Heart left ventricle (tissue), 16 donors: ENCODE data around the gene CDCA4. TPM values are rescaled to one million over a fixed set of nuclear protein-coding genes. Genes with fewer than 3 reads are reported as not detected.
A peak's percentile ranks its signal among the peaks of the same experiment; 100 is the strongest.
"Not testable (repeated sequence)": the region's sequence is repeated elsewhere in the genome, so short reads cannot be mapped to it uniquely, and the experiment has no call there.

ENCODE experiments used
- ATAC-seq, 4 donors: fragments of 200-7000 bp; cut with Tn5 transposase; one replicate each; pipeline ENCODE4 v1.9.1; 2020 to 2022; ENCODE audit warnings: moderate library complexity in 4 of 4, mild to moderate bottlenecking in 3 of 4, moderate number of reproducible peaks in 1 of 4
- DNase-seq, 5 donors: peaks; one replicate each; pipeline ENCODE4 v3.0.0-alpha.2; 2020
- H3K27ac ChIP-seq, 12 donors: fragments of 200-600 bp; sonication (generic) in 4 of 12; one replicate each; pipeline versions ENCODE4 v1.5.0 to v1.8.0; 2016 to 2022; ENCODE audit warnings: mild to moderate bottlenecking in 2 of 12
- H3K27me3 ChIP-seq, 9 donors: fragments of 200-600 bp; sonication (generic) in 2 of 9; one replicate each; pipeline versions ENCODE4 v1.5.1 to v1.8.0; 2016 to 2022; ENCODE audit warnings: mild to moderate bottlenecking in 3 of 9
- H3K36me3 ChIP-seq, 9 donors: fragments of 200-600 bp; sonication (generic) in 2 of 9; one replicate each; pipeline versions ENCODE4 v1.5.0 to v1.8.0; 2018 to 2022; ENCODE audit warnings: mild to moderate bottlenecking in 2 of 9
- H3K4me1 ChIP-seq, 12 donors: fragments of 200-600 bp; sonication (generic) in 4 of 12; one replicate each; pipeline versions ENCODE4 v1.5.0 to v1.8.0; 2016 to 2022; ENCODE audit warnings: mild to moderate bottlenecking in 3 of 12
- H3K4me3 ChIP-seq, 12 donors: fragments of 200-600 bp; sonication (generic) in 4 of 12; one replicate each; pipeline versions ENCODE4 v1.5.0 to v1.8.0; 2017 to 2022; ENCODE audit warnings: mild to moderate bottlenecking in 9 of 12, moderate library complexity in 4 of 12
- H3K9me3 ChIP-seq, 12 donors: fragments of 200-600 bp; sonication (generic) in 4 of 12; one replicate each; pipeline versions ENCODE4 v1.5.0 to v1.8.0; 2016 to 2022; ENCODE audit warnings: mild to moderate bottlenecking in 1 of 12
- CTCF ChIP-seq, 12 donors: fragments of 200-600 bp; sonication (generic) in 4 of 12; IDR thresholded peaks; one replicate each; pipeline versions ENCODE4 v1.5.0 to v1.8.0; 2018 to 2022; ENCODE audit warnings: antibody characterized with exemption in 12 of 12, mild to moderate bottlenecking in 5 of 12
- POLR2A ChIP-seq, 2 donors: fragments of 450-650 bp; IDR thresholded peaks; one replicate each; pipeline ENCODE4 v1.6.1; 2017; ENCODE audit warnings: antibody characterized with exemption in 2 of 2, mild to moderate bottlenecking in 2 of 2, moderate library complexity in 2 of 2
- WGBS, 4 donors: extraction: QIAGEN DNeasy Blood & Tissue Kit in 2 of 4; methylation state at CpG; one replicate each; pipeline versions ENCODE4 v1.1.5 to v1.1.7; 2013 to 2018; 5-methylcytosine and 5-hydroxymethylcytosine counted together
- intact Hi-C, 10 donors: fragments of 100-400 bp; cut with DNase I; formaldehyde crosslinking; loops; one replicate each; pipeline versions ENCODE4 v1.11.1 to v1.14.2; 2022
- polyA plus RNA-seq, 2 donors: library from polyadenylated mRNA; stranded (reverse); fragments of 200-250 nt; gene quantifications; one replicate each; pipeline ENCODE4 v1.2.3, GENCODE V29; 2013
- total RNA-seq, 9 donors: library from RNA; depleted of rRNA in 2 of 9; stranded (reverse); fragments of >200 nt in 2 of 9; fragmentation: NEBNext Ultra II Directional in 3 of 9; extraction: Animal tissue kit (Norgen Biotek cat#: 25700) in 3 of 9; gene quantifications; one replicate each; pipeline versions ENCODE4 v1.1.0 to v1.2.4, GENCODE V29; 2016 to 2023
- donor health status: ischemic (EF 13 %, LVEDD 7.1; RV severe dilation, severe dysfunction).
- donor health status: healthy with polysubstance abuse.
- donor health status: DM: no; HTN: yes; CAD: no.
- donor health status: DM: no; HTN: no; CAD: no.
- donor health status: ischemic (EF 25% LVEDD 6.9; RV normal size, moderate dysfunction).
- donor health status: ischemic (EF 25% LVEDD 5.7; RV mildly dilated, moderate dysfunction).
- donor health status: healthy.
- donor health status: DM: yes; HTN: yes; CAD: no.
- donor health status: ischemic (EF 35%, LVEDD 5.7; RV mildly dilated, moderate dysfunction).
- donor health status: nonischemic (EF 11% LVEDD 7.7; RV severe dilation, severe dysfunction).
- donor health status: DM: yes; HTN: yes; CAD: no.
- donor health status: PGD.
- donor health status: ischemic (EF 29% LVEDD 5.4; RV normal size, mild dysfunction).
- donor health status: nonischemic (EF 23%, LVEDD 6.1; RV moderate dilation, normal function).

The CDCA4 gene
- total and polyA plus RNA-seq, 11 donors, result 1.4 to 6.0 (median 2.4) TPM

- H3K27me3 ChIP-seq, result peaks cover 0 to 6% (median 0%) of the 10 kb centered on the region in 9 donors
- peaks cover 0 to 12% (median 0%) of the 10 kb centered on the region in 12 donors for H3K4me1 ChIP-seq
- DNase-seq (no peak), ATAC-seq (no peak)
- no peak overlapping the region for H3K4me3 ChIP-seq
- H3K36me3 ChIP-seq, result no peaks in the 10 kb centered on the region
- H3K9me3 ChIP-seq, result no peaks in the 10 kb centered on the region
- intact Hi-C loops, result loop anchor here in 6 of 10 donors (2.0 to 10.0 kb wide), 5 partner anchors 65 to 277 kb away; partner anchors contain the start of gene AHNAK2 (in 1 of the 6)
- TF ChIP-seq POLR2A (IDR thresholded peaks at IDR 0.05) (no peak), CTCF (IDR thresholded peaks at IDR 0.05) (no peak)
- no peak overlapping the region for H3K27ac ChIP-seq
- 75 to 85% (median 80%) methylated on average over 27 to 28 of the region's 28 CpGs for WGBS, 4 donors
These were observed 21.2 kb upstream of the CDCA4 start for GRCh38 chr14:105041841-105042765.

DNA sequence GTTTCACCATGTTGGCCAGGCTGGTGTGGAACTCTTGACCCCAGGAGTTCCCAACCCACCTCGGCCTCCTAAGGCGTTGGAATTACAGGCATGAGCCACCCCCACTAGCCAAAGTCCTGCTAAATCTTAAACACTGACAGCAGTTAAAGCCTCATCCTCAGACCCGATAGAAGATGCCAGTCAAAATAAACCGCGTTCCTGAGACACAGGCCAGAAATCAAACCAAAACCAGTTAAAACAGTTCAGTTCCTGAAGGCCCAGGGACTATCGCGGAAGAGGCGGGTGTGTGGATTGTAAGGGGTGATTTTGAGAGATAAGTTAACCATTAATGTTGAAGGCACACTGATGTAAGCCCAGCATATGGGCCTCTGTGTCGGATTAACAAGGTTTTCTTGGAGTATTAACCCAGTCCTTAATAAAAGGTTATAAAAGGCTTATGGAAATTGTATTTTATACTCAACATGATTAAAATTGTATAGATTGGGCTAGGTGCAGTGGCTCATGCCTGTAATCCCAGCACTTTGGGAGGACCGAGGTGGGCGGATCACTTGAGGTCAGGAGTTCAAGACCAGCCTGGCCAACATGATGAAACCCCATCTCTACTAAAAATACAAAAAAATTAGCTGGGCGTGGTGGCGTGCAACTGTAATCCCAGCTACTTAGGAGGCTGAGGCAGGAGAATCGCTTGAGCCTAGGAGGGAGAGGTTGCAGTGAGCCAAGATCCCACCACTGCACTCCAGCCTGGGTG lies 18.7 kb upstream of the CDCA4 start:
- Histone ChIP-seq H3K27ac (no peak overlapping the region), H3K4me1 (no peaks in the 10 kb centered on the region), H3K36me3 (no peaks in the 10 kb centered on the region), H3K4me3 (no peak overlapping the region), H3K9me3 (no peaks in the 10 kb centered on the region), H3K27me3 (peaks cover 0 to 4% (median 0%) of the 10 kb centered on the region in 9 donors)
- intact Hi-C loops, result loop anchor here in 5 of 10 donors (5.0 to 10.0 kb wide), 4 partner anchors 62 to 275 kb away; partner anchors contain the start of gene AHNAK2 (in 1 of the 5)
- TF ChIP-seq POLR2A (IDR thresholded peaks at IDR 0.05) (no peak), CTCF (IDR thresholded peaks at IDR 0.05) (no peak)
- WGBS, 4 donors, result 64 to 80% (median 75%) methylated on average over 11 to 14 of the region's 14 CpGs
- DNase-seq, result no peak
- ATAC-seq, result no peak

- H3K9me3 ChIP-seq, intact Hi-C loops, H3K4me3 ChIP-seq, H3K36me3 ChIP-seq, ATAC-seq, H3K27me3 ChIP-seq, H3K4me1 ChIP-seq, H3K27ac ChIP-seq, DNase-seq: not testable (repeated sequence)
- 81 to 93% (median 91%) methylated on average over 2 of the region's 2 CpGs for WGBS, 4 donors
These were observed 14.7 kb upstream of the CDCA4 start for GRCh38 chr14:105035616-105036015.

GRCh38 chr14:105034315-105035039 lies 13.6 kb upstream of the CDCA4 start:
- H3K4me1 ChIP-seq, result peaks cover 0 to 8% (median 0%) of the 10 kb centered on the region in 12 donors
- intact Hi-C loops, result no loop called here
- DNase-seq, result no peak

DNA sequence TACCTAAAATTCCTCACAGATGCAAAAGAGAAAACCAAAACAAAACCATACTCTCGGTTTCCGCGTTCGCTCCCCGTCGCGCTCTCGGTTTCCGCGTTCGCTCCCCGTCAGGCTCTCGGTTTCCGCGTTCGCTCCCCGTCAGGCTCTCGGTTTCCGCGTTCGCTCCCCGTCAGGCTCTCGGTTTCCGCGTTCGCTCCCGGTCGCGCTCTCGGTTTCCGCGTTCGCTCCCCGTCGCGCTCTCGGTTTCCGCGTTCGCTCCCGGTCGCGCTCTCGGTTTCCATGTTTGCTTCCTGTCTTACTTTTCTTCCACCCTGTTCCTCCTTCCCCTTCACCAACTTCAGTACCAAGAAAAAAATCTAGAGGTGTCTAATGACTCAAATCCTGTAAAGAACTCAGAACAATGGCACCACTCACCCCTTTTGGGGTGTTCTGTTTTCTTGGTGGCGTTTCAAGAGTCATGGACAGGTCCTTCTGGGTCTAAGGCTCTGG lies 12.6 kb upstream of the CDCA4 start:
- H3K27me3 ChIP-seq, DNase-seq, H3K9me3 ChIP-seq, H3K4me1 ChIP-seq, ATAC-seq, intact Hi-C loops, H3K36me3 ChIP-seq: not testable (repeated sequence)
- WGBS, 4 donors, result 15 to 49% (median 23%) methylated on average over 45 of the region's 45 CpGs
- Histone ChIP-seq H3K4me3 (peak overlapping the region in 11 of 12 donors; percentile 23 to 60 (median 47)), H3K27ac (peak overlapping the region in 5 of 12 donors; percentile 20 to 67 (median 49))

More at GRCh38 chr14:105034315-105035039, 13.6 kb upstream of the CDCA4 start:
- ATAC-seq, result no peak
- no peaks in the 10 kb centered on the region for H3K36me3 ChIP-seq
- TF ChIP-seq CTCF (IDR thresholded peaks at IDR 0.05) (no peak), POLR2A (IDR thresholded peaks at IDR 0.05) (no peak)
- no peaks in the 10 kb centered on the region for H3K9me3 ChIP-seq
- WGBS, 4 donors, result 80 to 83% (median 82%) methylated on average over 17 of the region's 17 CpGs
- peak overlapping the region in 1 of 12 donors; percentile 67 for H3K27ac ChIP-seq
- H3K4me3 ChIP-seq, result no peak overlapping the region
- H3K27me3 ChIP-seq, result peaks cover 0 to 10% (median 0%) of the 10 kb centered on the region in 9 donors

- DNase-seq, H3K36me3 ChIP-seq, intact Hi-C loops, H3K27me3 ChIP-seq, H3K9me3 ChIP-seq, H3K27ac ChIP-seq, H3K4me1 ChIP-seq, ATAC-seq: not testable (repeated sequence)
- 88 to 93% (median 89%) methylated on average over 5 of the region's 5 CpGs for WGBS, 4 donors
- peak overlapping the region in 3 of 12 donors; percentile 49 to 52 (median 50) for H3K4me3 ChIP-seq
These were observed 11.6 kb upstream of the CDCA4 start for GRCh38 chr14:105032451-105032901.
